ENCODE results near the gene FNIP1.

- TF ChIP-seq CTCF (IDR thresholded peaks at IDR 0.05; ENCODE audit: poor library complexity, severe bottlenecking) (no peak), REST (IDR thresholded peaks at IDR 0.05; ENCODE audit: borderline replicate concordance) (no peak), RAD21 (conservative IDR thresholded peaks at IDR 0.05) (no peak), EZH2 (IDR thresholded peaks at IDR 0.05; ENCODE audit: borderline replicate concordance, insufficient read depth, low read length, poor library complexity, severe bottlenecking) (no peak), POLR2AphosphoS5 (IDR thresholded peaks at IDR 0.05) (no peak), EP300 (conservative IDR thresholded peaks at IDR 0.05; ENCODE audit: poor library complexity, severe bottlenecking) (no peak)
Observed at GRCh38 chr5:131716650-131717049, 80.2 kb downstream of the FNIP1 start.

Data from neural cell (in vitro differentiated cells).